GM23338 (cell line): ENCODE results near the gene PLA2G4F.

Source experiments
- EZH2 ChIP-seq: fragments of 200-600 bp; sonication (generic); IDR thresholded peaks from one replicate; pipeline ENCODE4 v1.8.0; 2017; ENCODE audit warnings: antibody characterized with exemption, mild to moderate bottlenecking, low read depth; ENCODE audit not compliant: unreplicated experiment
- POLR2AphosphoS5 ChIP-seq: IDR thresholded peaks from 2 replicates; pipeline ENCODE4 v1.6.1; 2016; ENCODE audit warnings: antibody characterized with exemption, low read depth
- TF ChIP-seq, protein P1 (sequence below), 2 experiments: fragments of 200-600 bp in 1 of 2; sonication (generic) in 1 of 2; conservative IDR thresholded peaks; 2 replicates each; pipeline versions ENCODE4 v1.5.1 to v1.6.1; 2016 to 2017; ENCODE audit warnings: antibody characterized with exemption in 2 of 2, low read depth in 2 of 2, mild to moderate bottlenecking in 2 of 2, moderate library complexity in 1 of 2

DNA sequence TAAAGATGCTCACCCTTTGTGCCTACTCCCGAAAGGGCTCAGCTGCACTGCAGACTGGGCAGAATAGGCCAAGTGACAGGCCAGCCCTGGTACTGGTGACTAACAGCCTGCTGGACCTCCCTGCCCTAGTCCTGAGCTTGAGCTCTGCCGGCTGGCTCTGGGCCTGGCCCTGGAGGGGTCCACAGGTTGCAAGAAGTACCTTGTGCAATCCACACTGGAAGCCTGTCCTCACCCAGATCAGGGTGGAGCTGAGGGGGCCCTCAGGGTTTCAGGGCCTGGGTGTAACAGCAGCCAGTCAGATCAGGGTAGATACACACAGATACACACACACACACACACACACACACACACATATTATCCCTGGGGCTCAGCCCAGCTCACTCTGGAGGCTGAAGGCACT, 34.8 kb downstream of the PLA2G4F start:
- TF ChIP-seq, protein P1, sequence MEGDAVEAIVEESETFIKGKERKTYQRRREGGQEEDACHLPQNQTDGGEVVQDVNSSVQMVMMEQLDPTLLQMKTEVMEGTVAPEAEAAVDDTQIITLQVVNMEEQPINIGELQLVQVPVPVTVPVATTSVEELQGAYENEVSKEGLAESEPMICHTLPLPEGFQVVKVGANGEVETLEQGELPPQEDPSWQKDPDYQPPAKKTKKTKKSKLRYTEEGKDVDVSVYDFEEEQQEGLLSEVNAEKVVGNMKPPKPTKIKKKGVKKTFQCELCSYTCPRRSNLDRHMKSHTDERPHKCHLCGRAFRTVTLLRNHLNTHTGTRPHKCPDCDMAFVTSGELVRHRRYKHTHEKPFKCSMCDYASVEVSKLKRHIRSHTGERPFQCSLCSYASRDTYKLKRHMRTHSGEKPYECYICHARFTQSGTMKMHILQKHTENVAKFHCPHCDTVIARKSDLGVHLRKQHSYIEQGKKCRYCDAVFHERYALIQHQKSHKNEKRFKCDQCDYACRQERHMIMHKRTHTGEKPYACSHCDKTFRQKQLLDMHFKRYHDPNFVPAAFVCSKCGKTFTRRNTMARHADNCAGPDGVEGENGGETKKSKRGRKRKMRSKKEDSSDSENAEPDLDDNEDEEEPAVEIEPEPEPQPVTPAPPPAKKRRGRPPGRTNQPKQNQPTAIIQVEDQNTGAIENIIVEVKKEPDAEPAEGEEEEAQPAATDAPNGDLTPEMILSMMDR (conservative IDR thresholded peaks at IDR 0.05; ENCODE audit: low read depth in 2 of 2): no peak
- no peak for TF ChIP-seq EZH2
- TF ChIP-seq POLR2AphosphoS5: no peak
